Smooth muscle cell of the brain vasculature (primary cell): ENCODE measurements around the gene ENTPD8.

Source experiments
- DNase-seq: peaks from one replicate; pipeline ENCODE4 v3.0.0-alpha.2; 2012; ENCODE audit warnings: low read depth, low spot score

Gene ENTPD8, protein sequence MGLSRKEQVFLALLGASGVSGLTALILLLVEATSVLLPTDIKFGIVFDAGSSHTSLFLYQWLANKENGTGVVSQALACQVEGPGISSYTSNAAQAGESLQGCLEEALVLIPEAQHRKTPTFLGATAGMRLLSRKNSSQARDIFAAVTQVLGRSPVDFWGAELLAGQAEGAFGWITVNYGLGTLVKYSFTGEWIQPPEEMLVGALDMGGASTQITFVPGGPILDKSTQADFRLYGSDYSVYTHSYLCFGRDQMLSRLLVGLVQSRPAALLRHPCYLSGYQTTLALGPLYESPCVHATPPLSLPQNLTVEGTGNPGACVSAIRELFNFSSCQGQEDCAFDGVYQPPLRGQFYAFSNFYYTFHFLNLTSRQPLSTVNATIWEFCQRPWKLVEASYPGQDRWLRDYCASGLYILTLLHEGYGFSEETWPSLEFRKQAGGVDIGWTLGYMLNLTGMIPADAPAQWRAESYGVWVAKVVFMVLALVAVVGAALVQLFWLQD

DNA sequence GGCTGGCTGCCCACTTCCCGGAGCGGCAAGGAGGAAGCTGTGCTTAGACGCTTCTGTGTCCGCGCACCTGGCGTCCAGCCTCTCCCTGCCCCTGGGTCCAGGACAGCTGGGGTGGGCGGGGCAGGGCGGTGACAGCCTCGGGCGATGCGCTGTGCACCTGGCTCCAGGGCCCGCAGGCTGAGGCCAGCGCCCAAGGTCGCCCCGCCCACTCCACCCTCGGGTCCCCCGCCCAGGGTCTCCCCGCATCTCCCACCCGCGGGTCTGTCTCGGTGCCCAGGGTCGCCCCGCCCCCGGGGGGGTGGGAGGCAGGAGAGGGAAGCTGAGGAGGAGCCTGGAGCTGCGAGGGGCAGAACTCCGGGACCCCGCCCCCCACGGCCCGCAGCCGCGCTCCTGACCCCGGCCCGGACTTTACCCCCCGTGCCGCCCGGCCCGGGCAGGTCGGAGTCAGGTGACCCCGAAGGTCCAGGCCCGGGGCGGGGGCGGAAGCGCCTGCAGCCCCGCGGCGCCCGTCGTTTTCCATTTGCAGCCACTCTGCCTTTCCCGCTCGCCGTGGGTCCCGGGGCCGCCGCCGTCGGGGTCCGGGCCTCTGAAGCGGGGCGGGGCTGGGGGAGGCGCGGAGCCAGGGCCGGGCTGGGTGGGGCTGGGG is at the start of gene ENTPD8:
Gene ENTPD8, minus strand, starts transcription at position 69 of the 646 bp plus-strand sequence. CDS start 3,072 bp downstream, outside the sequence.
- no peak for DNase-seq

DNA sequence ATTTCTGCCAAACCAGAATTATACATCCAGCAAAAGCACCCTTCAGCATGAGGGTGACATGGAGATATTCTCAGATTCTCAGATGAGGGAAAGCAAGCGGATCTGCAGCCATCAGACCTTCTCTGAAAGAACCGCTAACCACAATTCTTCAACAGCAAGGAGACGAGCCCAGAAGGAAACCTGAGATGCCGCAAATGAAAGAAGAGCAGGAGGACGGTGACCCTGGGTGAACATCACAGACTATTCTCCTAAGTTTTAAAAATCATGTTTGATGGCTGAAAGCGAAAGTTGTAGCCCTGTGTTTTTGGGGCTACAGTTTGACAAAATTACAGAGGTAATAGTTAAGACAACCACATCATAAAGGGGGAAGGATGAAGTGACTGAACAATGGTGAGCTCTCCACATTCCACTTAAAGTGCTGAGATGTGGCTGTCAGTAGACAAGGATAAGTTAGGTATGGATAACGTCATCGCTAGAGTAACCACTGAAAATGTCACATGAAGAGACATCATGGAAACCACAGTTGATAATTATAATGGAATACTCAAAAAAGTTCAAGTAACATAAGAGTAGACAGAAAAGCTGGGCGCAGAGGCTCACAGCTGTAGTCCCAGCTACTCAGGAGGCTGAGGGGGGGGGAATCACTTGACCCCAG is 49.5 kb upstream of the ENTPD8 start:
- no peak for DNase-seq

DNA sequence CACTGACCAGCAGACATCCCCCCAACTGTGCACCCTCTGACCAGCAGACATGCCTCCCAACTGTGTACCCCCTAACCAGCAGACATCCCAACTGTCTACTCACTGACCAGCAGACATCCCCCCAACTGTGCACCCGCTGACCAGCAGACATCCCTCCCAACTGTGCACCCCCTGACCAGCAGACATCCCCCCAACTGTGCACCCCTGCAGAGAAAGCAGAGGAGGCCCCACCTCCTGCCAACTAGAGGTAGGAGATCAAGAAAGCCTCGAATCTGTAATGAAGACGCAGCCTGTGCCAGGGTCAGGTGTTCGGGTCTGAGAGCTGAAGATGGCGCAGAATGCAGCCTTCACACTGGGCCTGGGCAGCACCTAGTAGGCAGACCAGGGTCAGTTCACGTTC is 47.7 kb upstream of the ENTPD8 start:
- DNase-seq = no peak

DNA sequence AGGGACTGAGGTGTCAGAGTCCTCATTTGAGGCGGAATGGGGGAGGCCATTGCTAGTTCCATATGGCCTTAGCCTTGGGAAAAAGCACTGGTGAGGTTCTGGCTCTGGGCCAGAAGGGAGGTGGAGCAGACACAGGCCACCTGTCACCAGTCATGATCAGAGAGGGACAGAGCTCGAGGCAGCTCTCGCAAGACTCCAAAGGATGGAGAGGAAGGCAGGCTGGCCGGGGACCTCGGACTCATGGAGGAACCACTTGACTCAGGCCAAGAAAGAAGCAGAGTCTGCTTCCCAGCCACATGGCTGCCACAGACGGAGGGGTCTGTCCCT is 47.1 kb upstream of the ENTPD8 start:
- no peak for DNase-seq

DNA sequence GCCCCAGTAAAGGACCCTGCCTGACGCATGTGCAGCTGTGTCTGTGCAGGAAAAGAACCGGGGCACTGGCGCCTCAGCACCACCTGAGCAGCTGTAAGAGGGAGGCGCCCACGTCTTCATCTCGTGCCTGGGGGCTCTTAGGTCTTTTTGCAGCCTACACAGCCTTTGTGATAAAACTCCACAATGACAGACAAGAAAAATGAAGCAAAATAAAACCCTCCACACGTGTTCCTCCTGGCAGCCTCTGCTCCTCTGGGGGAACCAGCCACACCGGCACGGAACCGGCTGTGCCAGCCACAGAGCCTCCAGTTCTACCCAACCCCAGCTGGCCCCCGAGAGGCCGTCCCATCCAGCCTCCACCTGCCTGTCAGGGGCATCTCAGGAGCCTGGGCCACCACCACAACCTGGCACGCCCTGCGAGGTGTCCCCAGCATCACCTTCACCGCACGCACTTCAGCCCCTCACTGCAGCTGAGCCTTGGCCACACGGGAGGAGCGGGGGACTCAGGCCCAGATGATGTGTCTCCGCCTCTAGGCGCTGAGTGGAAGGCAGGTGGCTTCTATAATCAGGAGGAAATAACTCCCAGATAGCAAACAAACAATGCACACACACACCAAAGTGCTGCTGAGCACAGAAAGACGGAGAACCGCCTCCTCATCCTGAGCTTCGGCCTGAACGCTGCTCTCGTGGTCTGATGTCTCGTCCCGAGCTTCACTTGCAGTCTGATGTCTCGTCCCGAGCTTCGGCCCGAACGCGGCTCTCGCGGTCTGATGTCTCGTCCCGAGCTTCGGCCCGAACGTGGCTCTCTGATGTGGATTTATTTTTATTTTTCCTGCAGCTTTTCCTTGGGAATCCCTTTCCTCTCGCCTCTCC is 46.5 kb upstream of the ENTPD8 start:
- no peak for DNase-seq

DNA sequence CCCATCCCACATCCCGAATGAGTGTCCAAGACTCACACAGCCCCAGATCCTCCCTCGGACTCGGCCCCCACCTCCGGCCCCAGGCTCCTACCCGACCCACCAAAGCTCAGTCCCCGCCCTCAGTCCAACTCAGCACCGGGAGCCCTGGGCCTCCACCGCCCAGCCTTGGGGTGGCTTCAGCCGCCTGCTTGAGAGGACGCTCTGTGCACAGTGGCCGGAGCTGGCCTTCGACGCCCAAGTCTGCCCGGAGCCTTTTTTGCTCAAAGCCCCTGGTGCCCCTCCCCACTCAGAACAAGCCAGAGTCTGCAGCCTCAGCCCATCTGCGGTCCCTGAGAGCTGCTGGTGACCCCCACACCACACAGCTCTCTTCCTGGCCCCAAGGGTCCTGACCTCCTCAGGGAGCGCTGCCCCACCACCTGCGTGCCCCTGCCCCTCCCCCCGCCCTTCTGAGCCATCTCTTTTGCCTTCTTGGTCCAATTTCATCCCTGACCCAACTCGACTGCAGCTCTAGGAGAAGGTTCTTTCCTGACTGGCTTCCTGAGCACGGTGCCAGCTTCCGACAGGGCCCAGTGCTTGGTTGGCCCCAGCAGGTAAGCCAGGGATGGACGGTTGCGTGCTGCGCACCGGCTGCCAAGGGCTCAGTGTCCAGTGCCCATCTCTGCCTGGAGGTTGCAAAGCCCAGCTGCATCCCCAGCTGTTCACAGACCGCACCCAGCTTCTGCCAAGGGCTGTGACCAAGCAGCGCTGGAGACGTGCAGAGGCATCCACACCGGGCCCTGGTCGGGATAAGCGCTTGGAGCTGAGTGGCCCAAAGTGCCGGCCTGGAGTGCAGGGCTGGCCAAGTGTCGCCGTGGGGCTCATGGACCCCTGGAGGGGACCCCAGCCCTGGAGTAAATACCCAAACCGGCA is 45.6 kb upstream of the ENTPD8 start:
- DNase-seq = no peak

DNA sequence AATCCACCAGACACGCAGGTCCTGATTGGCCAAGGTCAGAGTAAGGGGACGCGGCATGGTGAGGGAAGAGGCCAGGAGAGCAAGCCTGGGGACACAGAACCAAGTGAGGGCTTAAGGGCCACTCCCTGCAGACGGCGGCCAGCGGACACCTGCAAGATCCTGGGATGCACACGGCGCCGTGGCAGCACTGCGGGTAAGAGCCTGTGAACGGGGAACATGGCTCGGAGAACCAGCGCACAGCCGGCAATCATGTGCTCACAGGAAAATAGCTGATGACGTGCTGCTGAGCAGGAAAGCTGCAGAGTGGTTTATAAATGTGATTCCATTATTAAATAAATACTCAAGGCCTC is 45.0 kb upstream of the ENTPD8 start:
- DNase-seq = no peak

DNA sequence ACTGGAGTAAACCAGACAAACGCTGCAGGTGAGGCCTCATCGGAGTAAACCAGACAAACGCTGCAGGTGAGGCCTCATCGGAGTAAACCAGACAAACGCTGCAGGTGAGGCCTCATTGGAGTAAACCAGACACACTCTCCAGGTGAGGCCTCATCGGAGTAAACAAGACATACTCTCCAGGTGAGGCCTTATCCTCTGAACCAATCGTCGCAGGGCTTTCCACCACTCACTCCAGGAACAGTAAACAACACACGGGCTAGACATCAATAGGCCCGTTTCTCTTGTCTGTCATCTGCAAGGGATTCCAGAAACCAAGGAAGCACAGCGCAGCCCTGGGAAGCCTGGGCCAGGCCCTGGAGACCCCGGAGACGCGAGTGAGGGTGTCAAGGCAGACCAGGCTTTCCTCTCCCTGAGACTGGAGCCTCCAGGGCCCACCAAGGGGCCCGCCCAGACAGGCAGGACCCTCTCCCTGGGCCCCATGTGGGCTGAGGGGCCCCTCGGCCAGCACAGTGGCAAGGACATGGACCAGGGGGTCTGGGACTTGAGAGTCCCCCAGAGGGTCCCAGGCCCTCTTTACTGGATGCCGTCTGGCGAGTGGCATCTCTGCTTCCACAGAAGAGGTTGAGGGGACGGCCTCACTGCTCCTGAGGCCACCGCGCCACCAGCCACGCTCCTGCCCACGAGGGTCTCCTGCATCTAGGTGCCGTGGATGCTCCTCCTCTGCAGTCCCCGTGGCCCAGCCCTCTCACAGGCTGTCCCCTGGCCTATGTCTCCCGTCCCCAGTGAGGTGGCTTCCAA is 44.4 kb upstream of the ENTPD8 start:
- no peak for DNase-seq

DNA sequence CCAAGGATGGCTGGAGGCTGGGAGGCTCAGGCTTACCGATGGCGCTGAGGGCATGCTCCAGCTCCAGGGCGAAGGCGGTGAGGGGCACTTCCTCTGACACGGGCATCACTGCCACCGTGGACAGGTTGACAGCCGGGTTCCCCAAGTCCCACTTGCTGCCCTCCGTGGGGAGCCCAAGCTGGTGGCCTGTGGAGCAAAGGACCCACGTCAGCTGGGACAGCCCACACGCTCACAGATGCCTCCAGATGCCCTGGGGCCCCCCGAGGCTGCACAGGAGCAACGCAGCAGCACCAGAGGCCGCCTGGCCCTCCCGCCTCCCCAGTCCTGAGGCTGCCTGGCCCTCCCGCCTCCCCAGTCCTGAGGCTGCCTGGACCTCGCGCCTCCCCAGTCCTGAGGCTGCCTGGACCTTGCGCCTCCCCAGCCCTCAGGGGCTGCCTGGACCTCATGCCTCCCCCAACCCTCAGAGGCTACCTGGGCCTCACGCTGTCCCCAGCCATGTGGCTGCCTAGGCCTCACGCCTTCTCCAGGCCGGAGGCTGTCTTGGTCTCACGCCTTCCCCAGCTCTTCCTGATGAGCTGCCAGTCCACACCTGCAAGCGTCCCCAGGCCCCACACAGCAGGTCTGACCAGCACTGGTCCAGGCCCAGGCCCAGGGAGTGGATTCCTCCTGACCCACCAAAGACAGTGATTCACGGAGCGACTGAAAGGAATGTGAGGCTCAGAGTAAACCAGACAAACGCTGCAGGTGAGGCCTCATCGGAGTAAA is 43.6 kb upstream of the ENTPD8 start:
- DNase-seq = no peak

DNA sequence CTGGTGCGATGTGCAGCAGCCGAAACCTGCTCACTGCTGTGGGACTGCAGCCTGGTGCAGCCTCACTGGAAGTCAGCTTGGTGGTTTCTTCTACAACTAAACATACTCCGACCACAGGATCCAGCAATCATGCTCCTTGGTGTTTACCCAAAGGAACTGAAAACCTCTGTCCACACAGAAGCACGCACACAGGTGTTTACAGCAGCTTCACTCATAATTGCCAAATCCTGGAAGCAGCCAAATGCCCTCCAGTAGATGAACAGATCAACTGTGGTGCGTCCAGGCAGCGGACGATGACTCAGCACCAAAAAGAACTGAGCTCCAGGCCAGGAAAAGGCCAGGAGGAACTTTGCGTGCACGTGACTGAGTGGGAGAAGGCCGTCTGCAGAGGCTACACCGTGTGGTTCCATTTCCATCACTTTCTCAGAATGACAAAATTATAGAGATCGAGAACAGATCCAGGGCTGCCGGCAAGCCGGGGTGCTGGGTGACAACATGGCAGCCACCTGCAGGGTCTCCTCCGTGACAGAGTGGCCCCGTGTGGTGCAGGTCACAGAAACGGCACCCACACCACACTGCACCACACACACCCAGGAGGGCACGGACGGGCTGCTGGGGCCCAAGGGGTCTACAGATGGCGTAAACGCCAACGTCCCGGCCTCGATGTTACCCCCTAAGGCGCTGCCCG is 41.1 kb upstream of the ENTPD8 start:
- DNase-seq = peak; percentile 23

DNA sequence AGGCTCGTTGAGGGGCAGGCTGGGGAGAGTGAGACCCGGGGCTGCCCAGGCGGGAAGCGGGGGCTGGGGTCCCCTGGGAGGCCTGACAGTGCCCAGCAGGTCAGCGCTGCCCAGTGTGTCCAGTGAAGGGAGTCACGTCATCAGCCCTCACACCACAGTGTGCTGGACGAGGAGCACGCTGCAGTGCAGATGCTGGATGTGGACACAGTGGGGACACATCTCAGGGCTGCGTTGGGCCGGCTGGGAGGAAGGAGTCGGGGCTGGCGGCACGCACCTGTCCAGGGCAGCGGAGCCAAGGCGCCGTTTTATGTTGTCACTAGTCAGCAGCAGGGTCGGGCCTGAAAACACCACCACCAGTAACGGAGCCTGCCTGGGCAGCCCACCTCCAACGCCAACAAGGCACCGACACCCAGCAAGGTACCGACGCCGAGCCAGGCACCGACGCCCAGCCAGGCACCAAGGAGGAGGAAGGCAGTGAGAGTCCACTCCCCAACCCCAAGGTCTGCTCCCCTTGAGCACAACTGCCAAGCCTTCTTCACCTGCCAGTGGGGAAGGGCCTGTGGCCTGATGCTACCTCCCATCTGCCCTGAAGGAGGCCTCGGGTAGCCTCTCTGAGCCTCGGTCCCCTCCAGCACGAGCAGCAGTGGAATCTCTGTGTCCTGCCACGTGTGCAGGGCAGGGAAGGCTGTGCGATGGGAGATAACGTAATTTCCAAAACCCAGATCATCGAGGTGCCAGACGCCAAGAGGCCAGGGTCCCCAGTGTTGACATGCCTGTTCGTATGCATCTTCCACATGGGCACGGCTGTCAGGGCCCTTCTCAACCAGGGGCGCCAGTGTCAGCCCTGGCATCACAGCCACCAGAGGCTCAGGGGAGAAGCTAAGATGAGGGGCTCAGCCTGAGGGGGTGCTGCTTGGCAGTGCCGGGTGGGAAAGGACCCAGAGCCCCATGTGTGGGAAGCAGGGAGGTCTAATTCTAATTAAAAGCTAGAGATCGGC is 39.8 kb upstream of the ENTPD8 start:
- no peak for DNase-seq

DNA sequence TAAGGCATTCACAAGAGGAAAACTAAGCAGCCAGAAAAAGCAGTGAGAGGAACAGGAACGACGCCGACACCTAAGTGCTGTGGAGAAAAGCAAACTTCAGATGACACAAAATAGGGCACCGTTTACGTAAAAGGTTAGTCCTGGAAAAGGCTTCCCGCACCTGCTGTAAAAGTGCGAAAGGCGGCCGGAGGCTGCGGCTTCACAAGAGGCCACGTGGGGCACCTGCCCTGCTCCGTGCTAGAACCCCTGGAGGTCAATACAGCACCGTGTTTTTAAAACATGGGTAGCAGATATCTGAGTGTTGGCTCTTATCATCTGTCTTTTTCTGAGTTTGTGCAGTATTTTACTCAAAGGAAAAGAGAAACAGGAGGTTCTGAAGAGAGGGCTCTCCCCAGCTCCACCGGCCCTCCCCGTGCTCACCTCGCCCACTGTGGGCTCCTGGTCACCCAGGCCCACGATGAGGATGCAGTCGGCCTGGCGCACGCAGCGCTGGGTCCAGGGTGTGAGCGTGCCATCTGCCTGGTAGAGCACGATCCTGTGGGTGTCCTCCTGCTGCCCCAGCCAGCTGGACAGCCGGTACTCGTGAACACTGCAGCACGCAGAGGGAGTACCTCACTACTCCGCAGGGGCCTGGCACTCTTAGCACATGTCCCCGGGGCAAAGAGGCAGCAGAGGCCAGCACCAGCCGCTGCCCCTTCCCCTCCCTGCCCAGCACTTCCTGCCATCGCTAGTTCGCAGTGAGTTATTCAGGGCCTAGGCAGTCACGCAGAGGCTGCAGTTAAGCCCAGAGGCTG is 38.9 kb upstream of the ENTPD8 start:
- no peak for DNase-seq

DNA sequence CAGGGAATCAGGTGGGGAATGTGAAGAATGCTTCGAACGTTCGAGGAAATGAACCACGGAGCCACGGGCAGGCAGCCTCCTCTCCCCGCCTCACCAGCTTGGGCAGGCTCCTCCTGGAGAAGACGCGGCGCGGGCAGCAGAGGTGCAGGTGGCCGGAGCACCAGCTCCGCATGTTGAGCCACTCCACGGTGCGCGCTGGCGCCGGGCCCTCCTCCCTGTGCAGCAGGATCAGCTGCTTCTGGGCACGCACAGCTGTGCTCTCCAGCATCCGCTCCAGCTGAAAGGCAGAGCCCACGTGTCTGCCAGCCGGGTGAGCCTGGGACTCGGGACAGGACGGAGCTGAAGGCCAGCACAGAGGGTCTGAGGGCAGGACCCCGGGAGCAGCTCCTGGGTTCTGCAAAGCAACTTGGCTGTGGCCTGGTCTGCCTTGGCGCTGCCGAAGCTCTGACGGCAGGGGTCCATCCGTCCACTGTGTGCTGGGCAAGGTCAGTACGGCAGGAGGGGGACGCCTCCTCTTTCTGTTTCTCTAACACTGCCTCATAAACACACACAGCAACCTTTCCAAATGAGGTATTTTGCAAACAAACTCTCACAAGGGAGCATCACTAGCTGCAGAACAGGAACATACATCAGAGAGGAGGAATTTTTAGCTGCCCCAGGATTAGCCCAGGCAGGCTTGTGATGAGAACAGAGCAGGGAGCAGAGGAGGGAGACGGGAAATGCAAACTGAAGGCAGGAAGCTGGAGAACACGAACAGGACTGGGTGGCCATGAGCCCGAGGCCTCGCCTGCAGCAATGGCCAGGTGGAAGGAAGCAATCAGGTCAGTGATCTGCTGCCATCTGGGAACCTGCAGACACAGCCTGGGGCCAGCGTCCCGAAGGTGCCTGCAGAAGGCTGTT is 38.1 kb upstream of the ENTPD8 start:
- DNase-seq = peak; percentile 86

DNA sequence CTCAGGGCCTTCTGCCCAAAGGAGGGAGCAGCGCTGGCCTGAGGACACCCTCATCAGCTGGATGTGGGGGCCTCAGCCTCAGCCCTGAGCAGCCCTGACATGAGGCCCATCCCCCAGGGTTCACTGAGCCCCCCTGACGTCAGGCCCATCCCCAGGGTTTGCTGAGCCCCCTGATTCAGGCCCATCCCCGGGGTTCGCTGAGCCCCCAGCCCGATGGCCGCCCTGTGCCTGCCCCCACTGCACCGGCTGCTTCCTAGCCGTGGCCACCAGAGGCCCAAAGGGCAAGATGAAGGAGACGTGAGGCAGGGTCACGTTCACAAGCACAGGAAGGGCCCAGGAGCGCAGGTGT is 37.4 kb upstream of the ENTPD8 start:
- DNase-seq = no peak

DNA sequence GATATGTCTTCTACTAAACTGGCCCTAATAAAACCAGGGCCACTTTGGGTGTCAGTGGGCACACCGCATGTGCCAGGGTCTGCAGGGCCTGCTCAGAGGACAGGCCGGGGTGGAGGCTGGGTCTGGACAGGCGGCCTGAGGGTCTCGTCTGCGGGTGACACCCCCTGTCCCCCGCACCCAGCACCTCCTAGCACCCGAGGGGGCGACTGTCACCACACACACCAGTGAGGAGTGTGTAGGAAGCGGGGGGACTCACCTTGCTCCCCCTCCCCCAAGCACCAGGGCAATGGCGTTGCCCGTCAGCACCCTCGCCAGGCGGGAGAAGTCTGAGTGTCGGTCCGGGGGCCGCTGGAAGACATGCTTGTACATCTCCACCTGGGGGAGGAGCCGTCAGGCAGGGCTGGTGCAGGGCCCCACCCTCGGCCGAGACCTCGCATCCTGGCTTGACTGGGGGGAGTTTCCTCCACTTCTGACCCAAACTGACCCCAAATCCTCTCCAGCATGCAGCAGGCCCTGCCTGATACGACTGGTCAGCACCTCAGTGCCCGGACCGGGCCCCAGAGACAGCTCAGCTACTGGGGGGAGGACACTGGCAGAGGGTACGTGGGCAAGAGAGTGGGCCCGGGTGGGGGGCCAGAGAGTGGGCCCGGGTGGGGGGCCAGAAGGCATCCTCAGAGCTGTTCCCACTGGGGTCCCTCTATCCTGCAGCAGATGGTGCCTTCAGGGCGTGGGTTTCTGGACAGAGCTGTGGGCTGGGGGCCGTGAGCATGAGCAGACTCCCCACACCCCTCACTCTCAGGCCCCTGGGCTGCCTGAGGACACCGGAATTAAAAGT is 36.8 kb upstream of the ENTPD8 start:
- no peak for DNase-seq
